ENCODE measurements around the gene TMEM132E. TPM values are rescaled to one million over a fixed set of nuclear protein-coding genes. Genes with fewer than 3 reads are reported as not detected.

Gene TMEM132E
- total RNA-seq, 1 donor from 2014 or later = not detected

DNA sequence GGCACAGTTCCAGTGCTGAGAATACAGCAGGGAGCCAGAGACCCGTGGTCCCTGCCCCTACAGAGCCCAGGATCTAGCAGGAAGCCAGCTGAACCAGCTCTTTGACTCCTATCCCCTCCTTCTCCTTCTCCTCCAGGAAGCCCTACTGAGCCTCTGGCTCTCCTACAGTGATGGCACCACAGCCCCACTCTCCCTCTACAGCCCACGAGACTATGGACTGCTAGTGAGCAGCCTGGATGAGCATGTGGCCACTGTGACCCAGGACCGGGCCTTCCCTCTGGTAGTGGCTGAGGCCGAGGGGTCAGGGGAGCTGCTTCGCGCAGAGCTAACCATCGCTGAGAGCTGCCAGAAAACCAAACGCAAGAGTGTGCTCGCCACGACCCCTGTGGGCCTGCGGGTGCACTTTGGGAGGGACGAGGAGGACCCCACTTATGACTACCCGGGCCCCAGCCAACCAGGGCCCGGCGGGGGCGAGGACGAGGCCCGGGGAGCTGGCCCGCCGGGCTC, 57.7 kb downstream of the TMEM132E start:
- Histone ChIP-seq H3K27ac (no peak overlapping the region), H3K9me3 (no peaks in the 10 kb centered on the region), H3K4me1 (peaks cover 7% of the 10 kb centered on the region), H3K27me3 (no peaks in the 10 kb centered on the region), H3K4me3 (no peak overlapping the region), H3K36me3 (no peaks in the 10 kb centered on the region)
- no peak for DNase-seq (ENCODE audit: extremely low spot score in 2 of 2)
- intact Hi-C loops (cut with DNase I) = loop anchor here (10.0 kb wide), 1 partner anchor 92 kb away; no protein-coding TSS in a partner anchor
- TF ChIP-seq POLR2A (IDR thresholded peaks at IDR 0.05) (no peak), POLR2AphosphoS5 (IDR thresholded peaks at IDR 0.05; ENCODE audit: insufficient read depth in 1 of 2, low read depth in 1 of 2) (no peak)
- TF ChIP-seq, protein P1, sequence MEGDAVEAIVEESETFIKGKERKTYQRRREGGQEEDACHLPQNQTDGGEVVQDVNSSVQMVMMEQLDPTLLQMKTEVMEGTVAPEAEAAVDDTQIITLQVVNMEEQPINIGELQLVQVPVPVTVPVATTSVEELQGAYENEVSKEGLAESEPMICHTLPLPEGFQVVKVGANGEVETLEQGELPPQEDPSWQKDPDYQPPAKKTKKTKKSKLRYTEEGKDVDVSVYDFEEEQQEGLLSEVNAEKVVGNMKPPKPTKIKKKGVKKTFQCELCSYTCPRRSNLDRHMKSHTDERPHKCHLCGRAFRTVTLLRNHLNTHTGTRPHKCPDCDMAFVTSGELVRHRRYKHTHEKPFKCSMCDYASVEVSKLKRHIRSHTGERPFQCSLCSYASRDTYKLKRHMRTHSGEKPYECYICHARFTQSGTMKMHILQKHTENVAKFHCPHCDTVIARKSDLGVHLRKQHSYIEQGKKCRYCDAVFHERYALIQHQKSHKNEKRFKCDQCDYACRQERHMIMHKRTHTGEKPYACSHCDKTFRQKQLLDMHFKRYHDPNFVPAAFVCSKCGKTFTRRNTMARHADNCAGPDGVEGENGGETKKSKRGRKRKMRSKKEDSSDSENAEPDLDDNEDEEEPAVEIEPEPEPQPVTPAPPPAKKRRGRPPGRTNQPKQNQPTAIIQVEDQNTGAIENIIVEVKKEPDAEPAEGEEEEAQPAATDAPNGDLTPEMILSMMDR (IDR thresholded peaks at IDR 0.05) = no peak

DNA sequence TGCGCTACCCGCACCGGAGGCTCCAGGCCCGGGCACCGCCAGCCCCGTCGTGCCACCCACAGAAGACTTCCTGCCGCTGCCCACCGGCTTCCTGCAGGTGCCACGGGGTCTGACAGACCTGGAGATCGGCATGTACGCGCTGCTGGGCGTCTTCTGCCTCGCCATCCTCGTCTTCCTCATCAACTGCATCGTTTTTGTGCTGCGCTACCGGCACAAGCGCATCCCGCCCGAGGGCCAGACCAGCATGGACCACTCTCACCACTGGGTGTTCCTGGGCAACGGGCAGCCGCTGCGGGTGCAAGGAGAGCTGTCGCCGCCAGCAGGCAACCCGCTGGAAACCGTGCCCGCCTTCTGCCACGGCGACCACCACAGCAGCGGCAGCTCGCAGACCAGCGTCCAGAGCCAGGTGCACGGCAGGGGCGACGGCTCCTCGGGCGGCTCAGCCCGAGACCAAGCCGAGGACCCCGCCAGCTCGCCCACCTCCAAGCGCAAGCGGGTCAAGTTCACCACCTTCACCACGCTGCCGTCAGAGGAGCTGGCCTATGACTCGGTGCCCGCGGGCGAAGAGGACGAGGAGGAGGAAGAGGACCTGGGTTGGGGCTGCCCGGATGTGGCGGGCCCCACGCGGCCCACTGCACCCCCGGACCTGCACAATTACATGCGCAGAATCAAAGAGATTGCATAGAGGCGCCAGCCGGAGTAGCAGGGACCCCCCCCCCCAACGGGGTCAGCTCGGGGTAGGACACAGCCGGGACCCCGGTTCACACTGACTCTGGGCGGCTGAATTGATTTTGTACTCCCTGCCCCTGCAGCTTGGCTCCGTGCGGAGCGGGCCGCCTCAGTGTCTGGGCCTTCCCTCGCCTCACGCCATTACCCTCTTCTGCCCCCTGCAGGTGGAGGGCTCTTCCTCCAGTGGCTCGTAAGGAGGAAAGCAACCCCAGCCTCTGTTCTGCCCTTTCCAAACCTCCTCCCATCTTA, 58.5 kb downstream of the TMEM132E start:
- no peak for DNase-seq (ENCODE audit: extremely low spot score in 2 of 2)
- no peak for TF ChIP-seq POLR2A (IDR thresholded peaks at IDR 0.05)
- TF ChIP-seq, protein P1 (IDR thresholded peaks at IDR 0.05) = peak; percentile 60 to 72 (median 62)
- Histone ChIP-seq H3K4me1 (peaks cover 7% of the 10 kb centered on the region), H3K36me3 (no peaks in the 10 kb centered on the region), H3K27me3 (no peaks in the 10 kb centered on the region), H3K9me3 (no peaks in the 10 kb centered on the region), H3K4me3 (peak overlapping the region; percentile 36 to 52), H3K27ac (no peak overlapping the region)
- intact Hi-C loops (cut with DNase I) = loop anchor here (10.0 kb wide), 1 partner anchor 93 kb away; no protein-coding TSS in a partner anchor

DNA sequence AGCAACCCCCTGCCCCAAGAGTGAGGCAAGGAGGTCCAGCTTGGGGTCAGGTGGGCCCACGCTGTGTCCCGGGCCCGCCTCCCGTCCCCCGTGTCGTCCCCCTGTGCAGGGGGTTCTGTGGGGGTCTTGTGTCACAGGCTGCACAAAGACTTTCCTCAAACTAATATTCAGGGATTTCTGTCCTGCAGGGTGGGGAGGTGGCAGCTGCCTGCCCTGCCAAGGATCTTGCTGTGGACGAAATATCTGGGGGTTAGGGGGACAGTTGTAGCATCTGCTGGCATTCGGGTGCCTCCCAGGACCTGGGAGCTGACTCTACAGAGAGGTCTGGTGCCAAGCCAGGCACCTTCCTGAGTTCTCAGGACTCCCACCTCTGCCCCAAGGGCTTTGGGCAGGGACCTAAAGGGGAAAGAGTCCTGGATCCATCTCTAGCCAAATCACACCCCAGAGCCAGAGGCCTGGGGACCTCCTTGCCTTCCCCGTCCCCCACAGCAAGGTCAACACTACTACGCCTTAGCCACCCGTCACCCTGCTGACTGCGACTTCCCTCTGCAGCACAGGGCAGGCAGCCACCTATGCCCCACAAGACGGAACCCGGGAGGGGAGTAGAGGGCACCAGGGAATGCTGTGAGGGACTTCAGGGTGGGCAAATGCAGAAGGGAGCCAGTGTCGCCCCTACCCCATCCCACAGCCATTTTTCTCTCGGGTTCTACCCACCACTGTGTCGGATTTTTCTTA, 59.3 kb downstream of the TMEM132E start:
- no peaks in the 10 kb centered on the region for H3K36me3 ChIP-seq
- no peak for TF ChIP-seq POLR2AphosphoS5 (IDR thresholded peaks at IDR 0.05; ENCODE audit: insufficient read depth in 1 of 2, low read depth in 1 of 2)
- no peak for TF ChIP-seq POLR2A (IDR thresholded peaks at IDR 0.05)
- TF ChIP-seq, protein P1 (IDR thresholded peaks at IDR 0.05) = no peak
- H3K4me1 ChIP-seq = peaks cover 7% of the 10 kb centered on the region
- no peaks in the 10 kb centered on the region for H3K27me3 ChIP-seq
- no peak for DNase-seq (ENCODE audit: extremely low spot score in 2 of 2)
- no peaks in the 10 kb centered on the region for H3K9me3 ChIP-seq
- intact Hi-C loops (cut with DNase I) = loop anchor here (10.0 kb wide), 1 partner anchor 94 kb away; no protein-coding TSS in a partner anchor
- H3K4me3 ChIP-seq = peak overlapping the region in 1 of 2 donors; percentile 52
- H3K27ac ChIP-seq = no peak overlapping the region

DNA sequence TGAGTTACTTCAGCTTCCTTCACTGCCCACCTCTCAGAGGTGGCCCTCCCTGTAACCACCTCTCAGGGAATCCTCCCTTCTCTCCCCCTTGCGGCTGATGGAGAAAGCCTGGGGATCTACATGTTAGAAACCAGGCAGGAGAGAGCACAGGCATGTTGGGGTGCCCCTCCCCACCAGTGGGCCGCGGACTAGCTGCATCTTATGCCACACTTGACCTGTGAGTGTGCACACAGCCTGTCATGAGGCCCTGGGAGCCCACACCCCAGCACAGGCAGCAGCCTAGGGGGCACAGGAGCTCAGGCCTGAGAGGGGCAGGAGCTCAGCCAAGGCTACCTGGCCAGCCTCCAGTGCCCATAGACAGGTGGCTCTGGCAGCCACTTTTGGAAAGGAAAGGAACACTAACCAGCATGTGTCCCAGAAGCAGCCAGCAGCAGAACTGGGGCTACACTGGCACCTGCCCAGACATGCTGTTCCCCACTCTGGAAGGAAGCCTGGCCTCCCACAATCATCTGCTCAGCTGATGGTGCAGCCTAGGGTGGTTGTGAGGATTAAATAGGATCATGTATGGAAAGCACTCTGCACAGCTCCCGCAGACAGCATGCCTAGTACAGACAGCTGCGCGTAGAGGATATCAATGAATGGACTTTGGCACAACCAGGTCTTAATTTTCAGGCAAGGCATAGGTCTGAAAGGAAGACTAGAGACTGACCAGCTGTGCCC, 60.5 kb downstream of the TMEM132E start:
- H3K4me1 ChIP-seq = peaks cover 7% of the 10 kb centered on the region
- intact Hi-C loops (cut with DNase I) = loop anchor here (10.0 kb wide), 1 partner anchor 95 kb away; no protein-coding TSS in a partner anchor
- no peaks in the 10 kb centered on the region for H3K27me3 ChIP-seq
- no peaks in the 10 kb centered on the region for H3K9me3 ChIP-seq
- no peaks in the 10 kb centered on the region for H3K36me3 ChIP-seq
- no peak for DNase-seq (ENCODE audit: extremely low spot score in 2 of 2)
- no peak overlapping the region for H3K4me3 ChIP-seq
- H3K27ac ChIP-seq = no peak overlapping the region
- TF ChIP-seq POLR2AphosphoS5 (IDR thresholded peaks at IDR 0.05; ENCODE audit: insufficient read depth in 1 of 2, low read depth in 1 of 2) = no peak
- TF ChIP-seq, protein P1 (IDR thresholded peaks at IDR 0.05) = no peak
- TF ChIP-seq POLR2A (IDR thresholded peaks at IDR 0.05) = no peak

Measured in vagina (tissue), 2 donors.